Measurements from ENCODE around the gene GPR137B.

The GPR137B gene

GRCh38 chr1:236114076-236114747 is 28.1 kb upstream of the GPR137B start:
- DNase-seq (ENCODE audit: low read depth) = no peak

- no peak for DNase-seq (ENCODE audit: low read depth)
These were observed 24.6 kb upstream of the GPR137B start for GRCh38 chr1:236117710-236118109.

- DNase-seq (ENCODE audit: low read depth) = no peak
These were observed 22.3 kb upstream of the GPR137B start for GRCh38 chr1:236119943-236120484.

- DNase-seq (ENCODE audit: low read depth) = no peak
These were observed 21.6 kb upstream of the GPR137B start for GRCh38 chr1:236120721-236121153.

- DNase-seq (ENCODE audit: low read depth) = no peak
These were observed 20.2 kb upstream of the GPR137B start for GRCh38 chr1:236122176-236122575.

GRCh38 chr1:236123563-236123962 is 18.8 kb upstream of the GPR137B start:
- no peak for DNase-seq (ENCODE audit: low read depth)

GRCh38 chr1:236124965-236125364 is 17.4 kb upstream of the GPR137B start:
- no peak for DNase-seq (ENCODE audit: low read depth)

- DNase-seq (ENCODE audit: low read depth) = no peak
These were observed 15.3 kb upstream of the GPR137B start for GRCh38 chr1:236127045-236127444.

- DNase-seq (ENCODE audit: low read depth) = no peak
These were observed 13.6 kb upstream of the GPR137B start for GRCh38 chr1:236128646-236129178.

- no peak for DNase-seq (ENCODE audit: low read depth)
These were observed 13.0 kb upstream of the GPR137B start for GRCh38 chr1:236129306-236129705.

- no peak for DNase-seq (ENCODE audit: low read depth)
These were observed 12.0 kb upstream of the GPR137B start for GRCh38 chr1:236130372-236130771.

GRCh38 chr1:236131916-236132315 is 10.4 kb upstream of the GPR137B start:
- DNase-seq (ENCODE audit: low read depth) = no peak

GRCh38 chr1:236132420-236133046 is 9.8 kb upstream of the GPR137B start:
- no peak for DNase-seq (ENCODE audit: low read depth)

GRCh38 chr1:236133339-236133738 is 9.0 kb upstream of the GPR137B start:
- DNase-seq (ENCODE audit: low read depth) = no peak

- DNase-seq (ENCODE audit: low read depth) = no peak
These were observed 8.5 kb upstream of the GPR137B start for GRCh38 chr1:236133802-236134201.

GRCh38 chr1:236137285-236137852 is 5.0 kb upstream of the GPR137B start:
- DNase-seq (ENCODE audit: low read depth) = no peak

GRCh38 chr1:236139495-236139894 is 2.8 kb upstream of the GPR137B start:
- DNase-seq (ENCODE audit: low read depth) = no peak

GRCh38 chr1:236140705-236141446 is 1.5 kb upstream of the GPR137B start:
- no peak for DNase-seq (ENCODE audit: low read depth)

GRCh38 chr1:236141447-236142252 is 689 bp upstream of the GPR137B start:
- DNase-seq (ENCODE audit: low read depth) = no peak

- DNase-seq (ENCODE audit: low read depth) = no peak
These were observed 987 bp downstream of the GPR137B start for GRCh38 chr1:236143104-236143948.

All from HS-27A (cell line).